Stimulated activated memory B cell treated with anti-CD40 and anti-IgM and Interleukin-4, amounts not matched to agents 10 μg/mL and 1 μg/mL and 100 μg/mL, for 72 hours (primary cell): ENCODE data around the gene MBOAT7.

ENCODE experiments used
- ATAC-seq: fragments of 150-1000 bp; cut with Tn5 transposase; 2 replicates; pipeline ENCODE4 v1.10.0; 2021
- H3K27ac Mint-ChIP-seq: one replicate; pipeline ENCODE4 v1.8.0; 2022; ENCODE audit warnings: mild to moderate bottlenecking, mixed read lengths
- H3K27me3 Mint-ChIP-seq: one replicate; pipeline ENCODE4 v1.8.0; 2022; ENCODE audit warnings: mixed read lengths
- H3K36me3 Mint-ChIP-seq: one replicate; pipeline ENCODE4 v1.8.0; 2022; ENCODE audit warnings: mixed read lengths
- H3K4me1 Mint-ChIP-seq: one replicate; pipeline ENCODE4 v1.8.0; 2022; ENCODE audit warnings: mixed read lengths
- H3K4me3 Mint-ChIP-seq: one replicate; pipeline ENCODE4 v1.8.0; 2022; ENCODE audit warnings: mild to moderate bottlenecking, moderate library complexity, mixed read lengths
- H3K9me3 Mint-ChIP-seq: one replicate; pipeline ENCODE4 v1.8.0; 2022; ENCODE audit warnings: mixed read lengths

The MBOAT7 gene

DNA sequence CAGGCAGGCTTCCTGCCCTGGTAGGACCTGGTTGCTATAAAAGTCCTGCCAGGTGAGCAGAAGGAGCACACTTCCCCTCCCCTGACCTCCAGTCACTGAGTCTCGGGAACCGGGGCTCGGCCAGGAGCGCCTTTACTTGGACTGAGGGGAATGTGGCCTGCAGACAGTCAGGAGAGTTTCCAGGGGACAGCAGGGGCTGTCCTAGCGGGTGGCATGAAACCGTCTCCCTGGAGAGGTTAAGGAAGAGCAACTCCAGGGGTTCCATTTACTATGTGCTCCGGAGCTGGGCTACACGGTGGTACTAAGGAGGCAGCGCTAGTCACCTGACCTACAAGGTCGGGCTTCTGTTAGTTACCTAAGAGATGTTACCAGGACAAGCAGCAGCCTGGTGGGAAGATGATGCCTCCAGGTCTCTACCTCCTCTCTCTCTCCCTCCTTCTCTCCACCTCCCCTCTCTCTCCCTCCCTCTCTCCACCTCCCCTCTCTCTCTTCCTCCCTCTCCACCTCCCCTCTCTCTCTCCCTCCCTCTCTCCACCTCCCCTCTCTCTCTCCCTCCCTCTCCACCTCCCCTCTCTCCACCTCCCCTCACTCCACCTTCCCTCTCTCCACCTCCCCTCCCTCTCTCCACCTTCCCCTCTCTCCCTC lies 55.9 kb downstream of the MBOAT7 start:
- Mint-ChIP-seq H3K4me1 (peaks cover 17% of the 10 kb centered on the region), H3K9me3 (no peaks in the 10 kb centered on the region), H3K36me3 (peaks cover 28% of the 10 kb centered on the region), H3K27ac (no peak overlapping the region), H3K4me3 (no peak overlapping the region), H3K27me3 (no peaks in the 10 kb centered on the region)
- no peak for ATAC-seq

DNA sequence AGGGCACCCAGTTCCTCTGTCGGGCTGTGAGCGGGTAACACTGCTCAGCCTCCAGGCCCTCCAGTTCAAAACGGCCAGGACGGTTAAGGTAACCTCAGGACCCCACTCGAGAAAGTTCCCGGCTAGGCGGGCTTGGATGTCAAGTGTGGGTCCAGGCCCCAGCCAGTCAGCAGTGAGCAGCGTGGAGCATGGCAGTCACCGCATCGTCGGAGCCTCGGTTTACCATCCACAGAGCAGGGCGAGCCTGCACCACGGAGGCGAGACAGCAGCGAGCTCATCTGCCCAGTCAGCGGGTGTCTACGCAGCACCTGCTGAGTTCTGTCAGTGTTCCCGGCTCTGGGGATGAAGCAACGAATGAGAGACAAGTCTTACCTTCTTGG lies 59.8 kb downstream of the MBOAT7 start:
- Mint-ChIP-seq H3K4me3 (no peak overlapping the region), H3K4me1 (peaks cover 6% of the 10 kb centered on the region), H3K27me3 (no peaks in the 10 kb centered on the region), H3K27ac (no peak overlapping the region), H3K9me3 (no peaks in the 10 kb centered on the region), H3K36me3 (peaks cover 57% of the 10 kb centered on the region)
- no peak for ATAC-seq

DNA sequence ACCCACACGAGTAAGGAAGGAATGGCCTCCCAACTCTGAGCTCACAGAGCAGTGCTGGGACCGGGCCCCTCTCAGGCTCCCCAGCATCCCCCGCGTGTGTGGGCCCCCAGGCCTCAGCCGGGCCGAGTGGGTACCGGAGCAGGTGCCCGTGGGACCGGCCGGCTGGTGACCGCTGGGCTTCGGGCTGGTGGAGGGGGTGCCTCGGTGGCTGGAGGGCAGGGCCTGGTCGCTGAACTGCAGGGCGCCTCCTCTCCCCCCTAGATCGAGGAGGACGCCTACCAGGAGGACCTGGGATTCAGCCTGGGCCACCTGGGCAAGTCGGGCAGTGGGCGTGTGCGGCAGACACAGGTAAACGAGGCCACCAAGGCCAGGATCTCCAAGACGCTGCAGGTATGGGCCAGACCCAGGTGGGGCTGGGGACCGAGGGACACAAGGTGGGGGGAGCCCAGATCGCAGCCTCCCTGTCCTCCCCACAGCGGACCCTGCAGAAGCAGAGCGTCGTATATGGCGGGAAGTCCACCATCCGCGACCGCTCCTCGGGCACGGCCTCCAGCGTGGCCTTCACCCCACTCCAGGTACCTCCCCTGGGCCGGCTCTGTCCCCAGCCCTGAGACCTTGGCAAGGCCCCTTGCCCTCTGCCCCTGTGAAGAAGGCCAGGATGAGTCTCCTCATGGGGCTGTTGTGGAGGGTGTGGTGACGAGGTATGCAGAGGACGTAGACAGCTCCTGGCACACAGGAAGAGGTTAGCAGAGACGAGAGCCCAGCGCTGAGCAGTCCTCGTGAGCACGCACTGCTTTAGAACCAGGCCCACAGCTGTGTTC lies 60.4 kb downstream of the MBOAT7 start:
- peaks cover 57% of the 10 kb centered on the region for H3K36me3 Mint-ChIP-seq
- H3K9me3 Mint-ChIP-seq: no peaks in the 10 kb centered on the region
- H3K27me3 Mint-ChIP-seq: no peaks in the 10 kb centered on the region
- H3K4me1 Mint-ChIP-seq: peaks cover under 1% of the 10 kb centered on the region
- ATAC-seq: peak; percentile 34
- no peak overlapping the region for H3K4me3 Mint-ChIP-seq
- no peak overlapping the region for H3K27ac Mint-ChIP-seq

DNA sequence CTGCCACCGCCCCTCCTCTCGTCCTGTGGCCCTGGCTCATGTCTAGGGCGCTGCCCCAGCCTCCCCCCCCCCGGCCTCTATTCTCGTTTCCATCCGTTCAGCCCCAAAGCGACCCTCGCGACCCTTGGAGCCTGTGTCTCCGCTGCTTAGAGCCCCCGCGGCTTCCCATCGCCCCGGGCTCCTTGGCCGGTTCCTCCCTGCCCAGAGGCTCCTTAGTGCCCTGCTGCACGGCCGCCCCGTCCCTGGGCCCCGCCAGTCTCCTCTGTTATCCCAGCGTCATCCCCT lies 61.0 kb downstream of the MBOAT7 start:
- H3K27me3 Mint-ChIP-seq: no peaks in the 10 kb centered on the region
- H3K27ac Mint-ChIP-seq: no peak overlapping the region
- no peaks in the 10 kb centered on the region for H3K4me1 Mint-ChIP-seq
- ATAC-seq: no peak
- no peak overlapping the region for H3K4me3 Mint-ChIP-seq
- H3K9me3 Mint-ChIP-seq: no peaks in the 10 kb centered on the region
- H3K36me3 Mint-ChIP-seq: peaks cover 63% of the 10 kb centered on the region

DNA sequence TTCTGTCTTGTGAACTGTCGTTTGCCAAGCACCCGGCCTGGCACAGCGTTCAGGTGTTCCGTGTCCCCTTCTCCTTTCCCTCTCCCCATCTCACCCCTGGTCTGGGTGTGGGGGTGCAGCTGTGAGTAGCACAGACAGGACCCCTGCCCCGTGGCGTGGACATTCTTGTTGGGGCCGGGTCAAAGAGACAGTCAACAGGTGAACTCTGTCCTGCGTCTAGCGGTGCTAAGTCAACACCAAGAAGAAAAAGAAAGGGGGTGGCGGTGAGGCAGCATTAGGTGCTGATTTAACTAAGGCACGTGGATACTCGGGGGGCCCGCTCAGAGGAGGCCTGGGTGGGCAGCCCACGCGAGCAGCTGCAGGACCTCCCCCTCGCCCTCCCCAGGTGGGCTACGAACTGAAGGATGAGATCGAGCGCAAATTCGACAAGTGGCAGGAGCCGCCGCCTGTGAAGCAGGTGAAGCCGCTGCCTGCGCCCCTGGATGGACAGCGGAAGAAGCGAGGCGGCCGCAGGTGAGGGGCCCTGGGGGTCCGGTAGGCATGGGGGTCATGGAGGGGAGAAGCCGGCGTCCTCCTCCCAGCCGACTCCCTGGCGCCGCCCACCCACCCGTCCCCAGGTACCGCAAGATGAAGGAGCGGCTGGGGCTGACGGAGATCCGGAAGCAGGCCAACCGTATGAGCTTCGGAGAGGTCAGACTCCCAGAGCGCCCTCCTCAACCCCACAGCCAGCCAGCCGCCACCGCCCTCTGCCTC lies 61.5 kb downstream of the MBOAT7 start:
- H3K9me3 Mint-ChIP-seq: no peaks in the 10 kb centered on the region
- H3K27ac Mint-ChIP-seq: no peak overlapping the region
- H3K36me3 Mint-ChIP-seq: peaks cover 68% of the 10 kb centered on the region
- H3K27me3 Mint-ChIP-seq: no peaks in the 10 kb centered on the region
- ATAC-seq: no peak
- H3K4me3 Mint-ChIP-seq: no peak overlapping the region
- H3K4me1 Mint-ChIP-seq: no peaks in the 10 kb centered on the region

DNA sequence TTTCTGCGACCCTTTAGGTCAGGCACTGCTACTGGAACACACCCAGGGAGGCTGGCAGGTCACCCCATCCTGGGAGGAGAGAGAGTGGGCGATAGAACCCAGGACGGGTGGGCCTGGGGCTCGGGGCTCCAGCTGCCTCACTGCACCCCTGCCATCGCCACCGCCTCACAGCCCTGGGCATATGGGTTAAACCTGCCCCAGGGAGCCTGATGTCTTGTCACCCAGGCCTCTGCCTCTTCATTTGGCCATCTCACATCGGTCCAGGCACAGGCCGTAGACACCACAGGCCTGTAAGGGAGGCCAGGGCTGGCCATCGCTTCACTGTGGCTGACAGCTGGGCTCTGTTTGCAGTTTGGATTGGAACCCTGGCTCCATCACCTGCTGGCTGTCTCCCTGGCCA lies 63.7 kb downstream of the MBOAT7 start:
- H3K36me3 Mint-ChIP-seq: peaks cover 79% of the 10 kb centered on the region
- no peak for ATAC-seq
- no peaks in the 10 kb centered on the region for H3K4me1 Mint-ChIP-seq
- no peaks in the 10 kb centered on the region for H3K27me3 Mint-ChIP-seq
- no peaks in the 10 kb centered on the region for H3K9me3 Mint-ChIP-seq
- no peak overlapping the region for H3K4me3 Mint-ChIP-seq
- no peak overlapping the region for H3K27ac Mint-ChIP-seq

DNA sequence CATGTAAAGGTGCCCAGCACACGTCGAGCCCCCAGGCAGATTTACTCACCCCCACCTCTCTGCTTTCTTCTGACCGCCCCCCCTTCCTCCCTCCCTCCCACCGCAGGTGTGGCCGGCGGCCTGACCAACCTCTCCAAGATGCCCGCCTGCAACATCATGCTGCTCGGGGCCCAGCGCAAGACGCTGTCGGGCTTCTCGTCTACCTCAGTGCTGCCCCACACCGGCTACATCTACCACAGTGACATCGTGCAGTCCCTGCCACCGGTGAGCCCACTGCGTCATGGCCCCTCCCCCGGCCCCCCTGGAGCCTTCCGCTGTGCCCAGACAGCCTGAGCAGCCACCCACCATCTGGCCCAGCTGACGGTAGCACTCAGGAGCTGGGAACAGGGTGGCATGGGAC lies 65.0 kb downstream of the MBOAT7 start:
- no peak for ATAC-seq
- H3K9me3 Mint-ChIP-seq: no peaks in the 10 kb centered on the region
- no peaks in the 10 kb centered on the region for H3K4me1 Mint-ChIP-seq
- no peak overlapping the region for H3K27ac Mint-ChIP-seq
- no peak overlapping the region for H3K4me3 Mint-ChIP-seq
- no peaks in the 10 kb centered on the region for H3K27me3 Mint-ChIP-seq
- peaks cover 86% of the 10 kb centered on the region for H3K36me3 Mint-ChIP-seq

DNA sequence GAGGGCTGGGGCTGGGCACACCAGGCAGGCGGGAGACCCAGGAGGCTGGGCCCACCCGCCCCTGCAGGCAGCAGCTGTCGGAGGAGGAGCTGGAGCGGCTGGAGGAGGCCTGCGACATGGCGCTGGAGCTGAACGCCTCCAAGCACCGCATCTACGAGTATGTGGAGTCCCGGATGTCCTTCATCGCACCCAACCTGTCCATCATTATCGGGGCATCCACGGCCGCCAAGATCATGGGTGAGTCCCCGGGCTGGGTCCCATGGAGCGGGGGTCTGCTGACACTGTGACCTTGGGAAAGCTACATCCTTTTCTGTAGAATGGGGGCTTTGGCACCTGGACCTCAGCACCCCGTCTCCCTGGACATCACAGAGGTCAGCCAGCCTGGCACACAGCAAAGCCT lies 65.7 kb downstream of the MBOAT7 start:
- H3K36me3 Mint-ChIP-seq: peaks cover 82% of the 10 kb centered on the region
- H3K27ac Mint-ChIP-seq: no peak overlapping the region
- H3K4me3 Mint-ChIP-seq: no peak overlapping the region
- H3K27me3 Mint-ChIP-seq: no peaks in the 10 kb centered on the region
- ATAC-seq: no peak
- H3K9me3 Mint-ChIP-seq: no peaks in the 10 kb centered on the region
- no peaks in the 10 kb centered on the region for H3K4me1 Mint-ChIP-seq
